NOMO-1 treated with dmso at 0.1 percent for 144 hours (cell line): ENCODE measurements around the gene COL23A1.

Source experiments
- DNase-seq: peaks from one replicate; lab custom pipeline; 2025; ENCODE audit not compliant: unreplicated experiment; lab: John Stamatoyannopoulos, UW

The COL23A1 gene

GRCh38 chr5:178291969-178292825, 298.0 kb downstream of the COL23A1 start:
- DNase-seq, result no peak

- DNase-seq, result no peak
Observed at GRCh38 chr5:178291161-178291561, 299.0 kb downstream of the COL23A1 start.

GRCh38 chr5:178290376-178290775, 299.8 kb downstream of the COL23A1 start:
- no peak for DNase-seq

GRCh38 chr5:178289438-178289837, 300.8 kb downstream of the COL23A1 start:
- DNase-seq, result no peak

- no peak for DNase-seq
Observed at GRCh38 chr5:178288401-178289368, 301.5 kb downstream of the COL23A1 start.

- DNase-seq, result no peak
Observed at GRCh38 chr5:178287791-178288105, 302.4 kb downstream of the COL23A1 start.

- DNase-seq, result no peak
Observed at GRCh38 chr5:178287091-178287790, 303.0 kb downstream of the COL23A1 start.

GRCh38 chr5:178286226-178287090, 303.7 kb downstream of the COL23A1 start:
- DNase-seq, result no peak

GRCh38 chr5:178285399-178286225, 304.6 kb downstream of the COL23A1 start:
- DNase-seq, result no peak

- no peak for DNase-seq
Observed at GRCh38 chr5:178284996-178285395, 305.2 kb downstream of the COL23A1 start.

GRCh38 chr5:178284093-178284675, 306.0 kb downstream of the COL23A1 start:
- no peak for DNase-seq

GRCh38 chr5:178283520-178283919, 306.7 kb downstream of the COL23A1 start:
- no peak for DNase-seq

GRCh38 chr5:178282391-178282790, 307.8 kb downstream of the COL23A1 start:
- DNase-seq, result no peak

GRCh38 chr5:178281331-178281730, 308.9 kb downstream of the COL23A1 start:
- no peak for DNase-seq

GRCh38 chr5:178280631-178281030, 309.6 kb downstream of the COL23A1 start:
- no peak for DNase-seq

GRCh38 chr5:178279723-178280438, 310.3 kb downstream of the COL23A1 start:
- peak; percentile 9 for DNase-seq

- no peak for DNase-seq
Observed at GRCh38 chr5:178279026-178279722, 311.0 kb downstream of the COL23A1 start.
